ENCODE data around the gene PLD2.

PLD2 gene

GRCh38 chr17:4860651-4861050, 53.7 kb downstream of the PLD2 start:
- H3K27ac ChIP-seq (ENCODE audit: extremely low read depth, low read depth, low read length), result no peak overlapping the region
- CTCF ChIA-PET, result interaction anchor here (0.6 to 1.5 kb wide), 5 partner anchors 20 to 848 kb away, joined by 3 to 6 read pairs (median 3); partner anchors contain the start of genes ARRB2 and CHRNE
- no peak overlapping the region for H3K4me3 ChIP-seq (ENCODE audit: low read depth, low read length)
- POLR2A ChIA-PET, result interaction anchor here (1.2 kb wide), 1 partner anchor 150 kb away, joined by 3 read pairs; no protein-coding TSS in a partner anchor
- no peaks in the 10 kb centered on the region for H3K9me3 ChIP-seq (ENCODE audit: control insufficient read depth, insufficient read depth, low read depth, low read length)
- H3K36me3 ChIP-seq (ENCODE audit: control insufficient read depth in 2 of 2, insufficient read depth in 1 of 2, low read length in 2 of 2), result peaks cover 0 to 21% of the 10 kb centered on the region in 2 experiments; a peak in 2 of 3 replicates
- H3K4me1 ChIP-seq (ENCODE audit: control insufficient read depth, insufficient read depth, low read length), result no peaks in the 10 kb centered on the region; the same call in 1 of the 2 replicates
- TF ChIP-seq AEBP2 (tag by site-specific recombination; IDR thresholded peaks at IDR 0.05; ENCODE audit: borderline replicate concordance), result no peak
- no peak for TF ChIP-seq HOXD13 (CRISPR knock-in tag; IDR thresholded peaks at IDR 0.05; ENCODE audit: borderline replicate concordance)
- no peak for TF ChIP-seq ZFHX2 (tag by site-specific recombination; conservative IDR thresholded peaks at IDR 0.05)
- no peak for TF ChIP-seq ZSCAN30 (tag by site-specific recombination; IDR thresholded peaks at IDR 0.05)
- no peak for TF ChIP-seq GLI4 (tag by site-specific recombination; IDR thresholded peaks at IDR 0.05)
- no peak for TF ChIP-seq ZFP41 (tag by site-specific recombination; IDR thresholded peaks at IDR 0.05; ENCODE audit: borderline replicate concordance)
- no peak for TF ChIP-seq ZFP37 (tag by site-specific recombination; IDR thresholded peaks at IDR 0.05)
- TF ChIP-seq ZNF664 (tag by site-specific recombination; IDR thresholded peaks at IDR 0.05), result no peak
- TF ChIP-seq, protein P1, sequence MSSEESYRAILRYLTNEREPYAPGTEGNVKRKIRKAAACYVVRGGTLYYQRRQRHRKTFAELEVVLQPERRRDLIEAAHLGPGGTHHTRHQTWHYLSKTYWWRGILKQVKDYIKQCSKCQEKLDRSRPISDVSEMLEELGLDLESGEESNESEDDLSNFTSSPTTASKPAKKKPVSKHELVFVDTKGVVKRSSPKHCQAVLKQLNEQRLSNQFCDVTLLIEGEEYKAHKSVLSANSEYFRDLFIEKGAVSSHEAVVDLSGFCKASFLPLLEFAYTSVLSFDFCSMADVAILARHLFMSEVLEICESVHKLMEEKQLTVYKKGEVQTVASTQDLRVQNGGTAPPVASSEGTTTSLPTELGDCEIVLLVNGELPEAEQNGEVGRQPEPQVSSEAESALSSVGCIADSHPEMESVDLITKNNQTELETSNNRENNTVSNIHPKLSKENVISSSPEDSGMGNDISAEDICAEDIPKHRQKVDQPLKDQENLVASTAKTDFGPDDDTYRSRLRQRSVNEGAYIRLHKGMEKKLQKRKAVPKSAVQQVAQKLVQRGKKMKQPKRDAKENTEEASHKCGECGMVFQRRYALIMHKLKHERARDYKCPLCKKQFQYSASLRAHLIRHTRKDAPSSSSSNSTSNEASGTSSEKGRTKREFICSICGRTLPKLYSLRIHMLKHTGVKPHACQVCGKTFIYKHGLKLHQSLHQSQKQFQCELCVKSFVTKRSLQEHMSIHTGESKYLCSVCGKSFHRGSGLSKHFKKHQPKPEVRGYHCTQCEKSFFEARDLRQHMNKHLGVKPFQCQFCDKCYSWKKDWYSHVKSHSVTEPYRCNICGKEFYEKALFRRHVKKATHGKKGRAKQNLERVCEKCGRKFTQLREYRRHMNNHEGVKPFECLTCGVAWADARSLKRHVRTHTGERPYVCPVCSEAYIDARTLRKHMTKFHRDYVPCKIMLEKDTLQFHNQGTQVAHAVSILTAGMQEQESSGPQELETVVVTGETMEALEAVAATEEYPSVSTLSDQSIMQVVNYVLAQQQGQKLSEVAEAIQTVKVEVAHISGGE (tag by site-specific recombination; conservative IDR thresholded peaks at IDR 0.05; ENCODE audit: low read depth), result no peak
- TF ChIP-seq ZNF621 (tag by site-specific recombination; IDR thresholded peaks at IDR 0.05), result no peak
- no peak for TF ChIP-seq ZNF148 (tag by site-specific recombination; IDR thresholded peaks at IDR 0.05; ENCODE audit: borderline replicate concordance)
- no peak for TF ChIP-seq ZNF354C (tag by site-specific recombination; IDR thresholded peaks at IDR 0.05; ENCODE audit: borderline replicate concordance, low read depth)
- TF ChIP-seq ZXDB (tag by site-specific recombination; IDR thresholded peaks at IDR 0.05), result no peak
- TF ChIP-seq GLI2 (tag by site-specific recombination; IDR thresholded peaks at IDR 0.05; ENCODE audit: borderline replicate concordance, low read depth), result no peak
- TF ChIP-seq ZNF341 (tag by site-specific recombination; IDR thresholded peaks at IDR 0.05; ENCODE audit: low read depth), result no peak
- no peak for TF ChIP-seq ZNF518A (tag by site-specific recombination; conservative IDR thresholded peaks at IDR 0.05; ENCODE audit: low read depth)
- no peak for TF ChIP-seq ZNF426 (tag by site-specific recombination; IDR thresholded peaks at IDR 0.05)

Data from HEK293 (cell line).